Fibroblast of pulmonary artery (primary cell): Measurements from ENCODE around the gene TMEM74B.
A peak's percentile ranks its signal among the peaks of the same experiment; 100 is the strongest.

ENCODE experiments used
- DNase-seq: peaks from one replicate; pipeline ENCODE4 v3.0.0-alpha.2; 2010; ENCODE audit warnings: low read depth
- H3K4me3 ChIP-seq: replicated peaks from 2 replicates; pipeline ENCODE4 v1.5.1; 2011; ENCODE audit warnings: low read depth, mild to moderate bottlenecking, control low read depth, low read length, moderate library complexity
- CTCF ChIP-seq: IDR thresholded peaks from 2 replicates; pipeline ENCODE4 v1.5.1; 2011; ENCODE audit warnings: mild to moderate bottlenecking, control low read depth, low read length, inconsistent platforms; ENCODE audit errors: missing control alignments

TMEM74B gene

DNA sequence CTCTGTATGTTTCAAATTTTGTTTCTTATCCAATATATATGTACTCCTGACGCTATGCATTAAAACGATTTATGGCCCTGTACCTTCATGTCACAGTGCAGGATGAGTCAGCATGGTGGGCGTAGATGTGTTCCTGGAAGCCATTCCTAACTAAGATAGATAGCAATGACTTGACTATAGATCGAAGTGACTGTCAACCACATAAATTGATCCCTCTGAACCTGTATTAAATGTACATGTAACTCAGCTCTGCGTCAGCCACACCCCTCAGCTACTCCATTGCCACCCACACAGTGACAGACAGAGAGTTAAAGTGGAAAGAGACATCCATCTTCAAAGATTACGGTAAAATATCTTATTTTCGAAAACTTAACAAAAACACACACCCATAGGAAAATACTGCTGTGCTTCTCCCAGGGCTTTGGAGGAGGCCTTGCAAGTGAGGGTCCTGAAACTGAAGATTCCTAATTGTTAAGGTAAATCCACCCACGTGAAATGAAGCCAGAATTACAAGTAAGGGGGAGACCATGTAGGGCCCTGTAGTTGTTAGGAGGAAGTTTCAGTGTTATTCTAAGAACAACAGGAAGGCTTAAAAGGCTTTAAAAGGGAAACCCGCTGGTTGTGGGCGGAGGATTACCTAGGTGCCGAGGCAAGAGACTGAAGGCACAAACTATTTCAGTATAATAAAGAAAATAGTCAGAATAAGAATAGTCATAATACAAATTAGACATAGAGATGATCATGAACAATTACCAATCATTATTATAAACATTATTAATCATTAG, 30.8 kb upstream of the TMEM74B start:
- no peak for DNase-seq
- TF ChIP-seq CTCF, result no peak
- no peak overlapping the region for H3K4me3 ChIP-seq

DNA sequence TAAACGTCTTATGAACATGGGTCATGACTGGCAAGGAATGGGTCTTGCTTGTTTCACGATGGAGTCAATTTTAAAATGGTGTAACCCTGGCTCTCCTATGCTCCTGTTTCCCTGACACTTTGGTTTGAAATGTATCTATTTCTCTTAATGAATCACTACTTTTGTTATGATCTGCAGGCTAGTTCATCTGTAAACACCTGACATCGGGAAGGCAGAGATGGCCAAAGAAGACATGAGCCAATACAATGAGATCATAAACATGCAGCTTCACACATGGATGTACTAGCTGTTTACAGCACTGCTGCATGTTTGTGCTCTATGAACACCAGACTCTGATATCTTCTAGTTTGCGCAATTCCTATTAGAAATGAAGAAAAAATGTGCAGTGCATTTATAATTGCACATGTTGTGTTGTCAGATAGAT, 30.1 kb upstream of the TMEM74B start:
- H3K4me3 ChIP-seq, result no peak overlapping the region
- TF ChIP-seq CTCF, result no peak
- no peak for DNase-seq

DNA sequence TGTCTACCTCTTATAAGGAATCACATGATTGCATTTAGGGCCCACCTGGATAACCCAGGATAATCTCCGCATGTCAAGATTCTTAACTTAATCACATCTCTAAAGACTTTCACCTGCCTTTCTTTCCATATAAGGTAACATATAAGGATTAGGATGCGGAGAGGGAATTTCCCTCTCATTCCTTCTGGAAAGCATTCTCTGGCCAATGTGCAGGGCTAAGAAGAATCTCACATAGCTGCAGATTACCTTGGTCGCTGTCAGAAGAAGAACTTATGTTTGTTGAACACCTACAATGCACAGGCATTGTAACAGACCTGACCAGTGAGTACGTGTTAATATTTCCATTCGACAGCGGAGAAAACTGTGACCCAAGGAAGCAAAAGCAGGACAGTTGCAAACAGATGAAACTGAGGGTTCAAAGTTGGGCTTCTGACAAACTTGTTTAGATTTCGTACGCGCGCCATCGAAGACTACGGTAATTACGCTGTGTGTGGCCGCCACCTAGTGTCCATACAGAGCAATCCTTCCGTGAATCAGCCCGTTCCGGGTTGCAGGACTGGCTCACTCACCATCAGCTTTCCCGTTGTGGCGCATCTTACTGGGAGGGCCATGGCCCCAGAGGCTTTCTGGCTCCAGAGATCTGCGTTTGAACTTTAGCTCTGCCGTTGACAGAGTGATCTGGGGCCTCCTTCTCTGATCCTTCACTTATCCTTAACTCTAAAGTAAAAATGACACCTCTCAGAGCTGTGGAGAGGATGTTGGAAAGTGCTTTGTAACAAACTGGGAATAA, 28.0 kb upstream of the TMEM74B start:
- peak; percentile 92 for TF ChIP-seq CTCF
- no peak overlapping the region for H3K4me3 ChIP-seq
- peak; percentile 79 for DNase-seq

GRCh38 chr20:1212023-1212422, 27.2 kb upstream of the TMEM74B start:
- H3K4me3 ChIP-seq, result no peak overlapping the region
- no peak for TF ChIP-seq CTCF
- no peak for DNase-seq

DNA sequence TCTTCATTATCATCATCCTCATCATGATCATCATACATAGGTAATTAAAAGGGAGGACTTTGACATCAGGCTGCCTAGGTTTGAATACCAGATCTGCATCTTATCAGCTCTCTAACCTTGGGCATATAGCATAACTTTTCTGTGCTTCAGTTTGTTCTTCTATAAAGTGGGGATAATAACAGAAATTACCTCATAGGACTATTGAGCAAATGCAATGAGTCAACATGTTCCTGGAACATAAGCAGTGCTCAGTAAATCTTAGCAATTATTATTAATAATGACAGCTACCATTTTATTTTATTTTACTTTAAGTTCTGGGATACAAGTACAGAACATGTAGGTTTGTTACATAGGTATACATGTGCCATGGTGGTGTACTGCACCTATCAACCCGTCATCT, 25.7 kb upstream of the TMEM74B start:
- H3K4me3 ChIP-seq, result no peak overlapping the region
- TF ChIP-seq CTCF, result no peak
- no peak for DNase-seq

GRCh38 chr20:1209447-1210387, 24.9 kb upstream of the TMEM74B start:
- peak; percentile 49 for TF ChIP-seq CTCF
- no peak for DNase-seq
- H3K4me3 ChIP-seq, result no peak overlapping the region
